Measurements from ENCODE around the gene PTPRF.

- TF ChIP-seq CTCF (IDR thresholded peaks at IDR 0.05) (peak in 1 of 6 experiments; percentile 3), POLR2A (IDR thresholded peaks at IDR 0.05) (no peak)
Measured at GRCh38 chr1:43545695-43546387, 15.2 kb downstream of the PTPRF start.

Data from esophagus squamous epithelium (tissue), 4 donors.